Astrocyte (in vitro differentiated cells and primary cell): ENCODE results near the gene PTTG2. TPM values are rescaled to one million over a fixed set of nuclear protein-coding genes. Genes with fewer than 3 reads are reported as not detected.

Source experiments
- DNase-seq: peaks from one replicate; pipeline ENCODE4 v3.0.0-alpha.2; 2010; ENCODE audit warnings: low read depth
- FAIRE-seq: peaks from 2 replicates; lab custom pipeline; 2011; peaks lifted over from hg19 to GRCh38; lab: Jason Lieb, UNC
- H2AFZ ChIP-seq: 2 replicates; pipeline ENCODE4 v1.6.0; 2012; ENCODE audit warnings: low read depth, low read length, inconsistent platforms
- H3K27ac ChIP-seq: 2 replicates; pipeline ENCODE4 v1.5.1; 2011; ENCODE audit warnings: low read depth, low read length, inconsistent platforms
- H3K27me3 ChIP-seq: 2 replicates; pipeline ENCODE4 v1.6.0; 2011; ENCODE audit warnings: low read length, inconsistent platforms; ENCODE audit not compliant: insufficient read depth
- H3K36me3 ChIP-seq: 2 replicates; pipeline ENCODE4 v1.5.1; 2011; ENCODE audit warnings: low read length, inconsistent platforms; ENCODE audit not compliant: insufficient read depth
- H3K4me1 ChIP-seq: 2 replicates; pipeline ENCODE4 v1.5.1; 2011; ENCODE audit warnings: low read length, inconsistent platforms; ENCODE audit not compliant: insufficient read depth
- H3K4me2 ChIP-seq: 2 replicates; pipeline ENCODE4 v1.6.0; 2012; ENCODE audit warnings: low read length, inconsistent platforms
- H3K4me3 ChIP-seq: 2 replicates; pipeline ENCODE4 v1.5.1; 2011; ENCODE audit warnings: low read depth, mild to moderate bottlenecking, low read length, inconsistent platforms; ENCODE audit not compliant: insufficient read depth
- H3K79me2 ChIP-seq: 2 replicates; pipeline ENCODE4 v1.6.0; 2012; ENCODE audit warnings: mild to moderate bottlenecking, low read length, inconsistent platforms; ENCODE audit not compliant: insufficient read depth
- H3K9ac ChIP-seq: 2 replicates; pipeline ENCODE4 v1.6.0; 2012; ENCODE audit warnings: mild to moderate bottlenecking, low read length, inconsistent platforms
- H3K9me3 ChIP-seq: 2 replicates; pipeline ENCODE4 v1.5.1; 2012; ENCODE audit warnings: low read depth, mild to moderate bottlenecking, low read length, inconsistent platforms; ENCODE audit not compliant: insufficient read depth
- H4K20me1 ChIP-seq: 2 replicates; pipeline ENCODE4 v1.6.0; 2012; ENCODE audit warnings: low read length, inconsistent platforms; ENCODE audit not compliant: insufficient read depth
- H3K27ac Mint-ChIP-seq: one replicate; pipeline ENCODE4 v1.8.0; 2021; ENCODE audit warnings: mild to moderate bottlenecking, mixed read lengths; ENCODE audit not compliant: unreplicated experiment
- H3K27me3 Mint-ChIP-seq: one replicate; pipeline ENCODE4 v1.8.0; 2021; ENCODE audit warnings: low read depth, mixed read lengths; ENCODE audit not compliant: unreplicated experiment
- H3K36me3 Mint-ChIP-seq: one replicate; pipeline ENCODE4 v1.8.0; 2021; ENCODE audit warnings: low read depth, mixed read lengths; ENCODE audit not compliant: unreplicated experiment
- H3K4me1 Mint-ChIP-seq: one replicate; pipeline ENCODE4 v1.8.0; 2021; ENCODE audit warnings: low read depth, mixed read lengths; ENCODE audit not compliant: unreplicated experiment
- H3K4me3 Mint-ChIP-seq: one replicate; pipeline ENCODE4 v1.8.0; 2021; ENCODE audit warnings: mild to moderate bottlenecking, moderate library complexity, mixed read lengths; ENCODE audit not compliant: unreplicated experiment
- H3K9me3 Mint-ChIP-seq: one replicate; pipeline ENCODE4 v1.8.0; 2021; ENCODE audit warnings: mild to moderate bottlenecking, mixed read lengths; ENCODE audit not compliant: unreplicated experiment
- EZH2 ChIP-seq: IDR thresholded peaks from 2 replicates; pipeline ENCODE4 v1.6.1; 2012; ENCODE audit warnings: mild to moderate bottlenecking, low read length, inconsistent platforms; ENCODE audit not compliant: insufficient read depth
- total RNA-seq: library from RNA; stranded (reverse); gene quantifications from 2 replicates; pipeline ENCODE4 v1.2.1, GENCODE V29; 2021
- TF ChIP-seq, protein P1 (sequence below): IDR thresholded peaks from 2 replicates; pipeline ENCODE4 v1.5.1; 2011; ENCODE audit warnings: low read depth, mild to moderate bottlenecking, inconsistent platforms, low read length, moderate library complexity; ENCODE audit not compliant: insufficient read depth

The PTTG2 gene
- total RNA-seq, 1 donor from 2014 or later = not detected

DNA sequence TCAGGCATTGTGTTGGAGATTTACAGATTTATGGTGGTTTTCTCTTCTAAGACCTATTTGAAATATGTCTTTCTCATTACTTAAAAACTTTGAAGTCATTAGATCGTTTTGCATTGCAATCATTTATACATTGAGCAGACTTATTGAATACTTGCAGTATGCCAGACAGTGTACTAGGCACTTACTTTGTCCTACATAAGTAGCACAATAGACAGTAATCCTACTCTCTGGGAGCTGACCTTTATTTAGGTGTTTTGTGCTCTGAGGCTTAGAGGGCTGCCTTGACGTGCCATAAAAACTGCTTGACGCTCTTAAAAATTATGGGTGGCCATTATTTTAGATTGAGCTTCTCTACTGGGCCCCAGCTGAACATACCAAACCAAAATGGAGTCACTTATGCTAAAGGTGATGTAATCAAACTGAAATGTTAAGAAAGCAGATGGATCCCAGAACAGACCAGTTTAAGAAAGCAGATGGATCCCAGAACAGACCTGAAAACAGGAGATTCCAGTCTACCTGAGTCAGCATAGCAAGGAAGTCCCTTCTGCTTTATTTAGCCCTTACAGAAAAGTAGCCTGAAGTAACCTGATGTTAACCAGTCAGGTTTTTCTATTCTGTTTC lies 42.4 kb downstream of the PTTG2 start:
- Histone ChIP-seq H3K4me3 (no peak overlapping the region), H3K9me3 (no peaks in the 10 kb centered on the region), H4K20me1 (peaks cover 71% of the 10 kb centered on the region), H3K9ac (no peak overlapping the region), H3K4me2 (peak overlapping the region; percentile 11), H3K79me2 (peaks cover 69% of the 10 kb centered on the region), H3K27me3 (no peaks in the 10 kb centered on the region), H3K27ac (no peak overlapping the region), H3K4me1 (peaks cover 18% of the 10 kb centered on the region), H3K36me3 (no peaks in the 10 kb centered on the region), H2AFZ (no peak overlapping the region)
- Mint-ChIP-seq H3K4me3 (no peak overlapping the region), H3K4me1 (peaks cover 38% of the 10 kb centered on the region), H3K9me3 (no peaks in the 10 kb centered on the region), H3K27me3 (peaks cover 3% of the 10 kb centered on the region), H3K27ac (peak overlapping the region; percentile 87), H3K36me3 (peaks cover 3% of the 10 kb centered on the region)
- TF ChIP-seq, protein P1, sequence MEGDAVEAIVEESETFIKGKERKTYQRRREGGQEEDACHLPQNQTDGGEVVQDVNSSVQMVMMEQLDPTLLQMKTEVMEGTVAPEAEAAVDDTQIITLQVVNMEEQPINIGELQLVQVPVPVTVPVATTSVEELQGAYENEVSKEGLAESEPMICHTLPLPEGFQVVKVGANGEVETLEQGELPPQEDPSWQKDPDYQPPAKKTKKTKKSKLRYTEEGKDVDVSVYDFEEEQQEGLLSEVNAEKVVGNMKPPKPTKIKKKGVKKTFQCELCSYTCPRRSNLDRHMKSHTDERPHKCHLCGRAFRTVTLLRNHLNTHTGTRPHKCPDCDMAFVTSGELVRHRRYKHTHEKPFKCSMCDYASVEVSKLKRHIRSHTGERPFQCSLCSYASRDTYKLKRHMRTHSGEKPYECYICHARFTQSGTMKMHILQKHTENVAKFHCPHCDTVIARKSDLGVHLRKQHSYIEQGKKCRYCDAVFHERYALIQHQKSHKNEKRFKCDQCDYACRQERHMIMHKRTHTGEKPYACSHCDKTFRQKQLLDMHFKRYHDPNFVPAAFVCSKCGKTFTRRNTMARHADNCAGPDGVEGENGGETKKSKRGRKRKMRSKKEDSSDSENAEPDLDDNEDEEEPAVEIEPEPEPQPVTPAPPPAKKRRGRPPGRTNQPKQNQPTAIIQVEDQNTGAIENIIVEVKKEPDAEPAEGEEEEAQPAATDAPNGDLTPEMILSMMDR = no peak
- no peak for TF ChIP-seq EZH2
- peak; percentile 36 for DNase-seq
- FAIRE-seq = no peak

- DNase-seq (no peak), FAIRE-seq (no peak)
- H3K79me2 ChIP-seq = peaks cover 68% of the 10 kb centered on the region
- peaks cover 72% of the 10 kb centered on the region for H4K20me1 ChIP-seq
- H3K27me3 ChIP-seq = no peaks in the 10 kb centered on the region
- no peak overlapping the region for H3K9ac ChIP-seq
- H3K9me3 Mint-ChIP-seq = no peaks in the 10 kb centered on the region
- peaks cover 4% of the 10 kb centered on the region for H3K27me3 Mint-ChIP-seq
- no peak overlapping the region for H3K4me3 Mint-ChIP-seq
- H3K4me3 ChIP-seq = no peak overlapping the region
- peak overlapping the region; percentile 11 for H3K4me2 ChIP-seq
- H2AFZ ChIP-seq = no peak overlapping the region
- H3K9me3 ChIP-seq = no peaks in the 10 kb centered on the region
- no peak overlapping the region for H3K27ac ChIP-seq
- H3K27ac Mint-ChIP-seq = peak overlapping the region; percentile 87
- no peaks in the 10 kb centered on the region for H3K36me3 ChIP-seq
- H3K4me1 ChIP-seq = peaks cover 18% of the 10 kb centered on the region
- peaks cover 38% of the 10 kb centered on the region for H3K4me1 Mint-ChIP-seq
- TF ChIP-seq, protein P1 = no peak
- TF ChIP-seq EZH2 = no peak
- peaks cover 3% of the 10 kb centered on the region for H3K36me3 Mint-ChIP-seq
Observed at GRCh38 chr4:38003102-38003501, 42.9 kb downstream of the PTTG2 start.

DNA sequence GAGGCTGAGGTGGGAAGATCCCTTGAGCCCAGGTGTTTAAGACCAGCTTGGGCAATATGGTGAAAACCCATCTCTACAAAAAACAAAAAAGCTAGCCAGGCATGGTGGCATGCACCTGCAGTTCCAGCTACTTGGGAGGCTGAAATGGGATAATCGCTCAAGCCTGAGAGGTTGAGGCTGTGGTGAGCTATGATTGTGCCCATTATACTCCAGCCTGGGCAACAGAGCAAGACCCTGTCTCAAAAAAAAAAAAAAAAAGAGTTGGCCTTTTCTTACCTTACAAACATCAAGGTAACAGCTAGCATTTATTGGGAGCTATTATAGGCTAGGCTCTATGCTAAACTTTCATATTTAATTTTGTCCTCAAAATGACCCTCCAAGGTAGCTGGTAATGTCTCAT lies 43.4 kb downstream of the PTTG2 start:
- Mint-ChIP-seq H3K27me3 (peaks cover 4% of the 10 kb centered on the region), H3K9me3 (no peaks in the 10 kb centered on the region), H3K4me3 (no peak overlapping the region), H3K4me1 (peaks cover 38% of the 10 kb centered on the region), H3K27ac (peak overlapping the region; percentile 19), H3K36me3 (peaks cover under 1% of the 10 kb centered on the region)
- Histone ChIP-seq H3K4me2 (peak overlapping the region; percentile 31), H4K20me1 (peaks cover 72% of the 10 kb centered on the region), H3K79me2 (peaks cover 68% of the 10 kb centered on the region), H3K4me1 (peaks cover 18% of the 10 kb centered on the region), H3K4me3 (no peak overlapping the region), H3K27me3 (no peaks in the 10 kb centered on the region), H3K9ac (no peak overlapping the region), H3K36me3 (no peaks in the 10 kb centered on the region), H2AFZ (no peak overlapping the region), H3K9me3 (no peaks in the 10 kb centered on the region), H3K27ac (no peak overlapping the region)
- TF ChIP-seq, protein P1 = no peak
- TF ChIP-seq EZH2 = no peak
- DNase-seq = no peak
- no peak for FAIRE-seq
